Right ventricle myocardium inferior (tissue), 1 donor: ENCODE measurements around the gene ERG28. TPM values are rescaled to one million over a fixed set of nuclear protein-coding genes. Genes with fewer than 3 reads are reported as not detected.
A peak's percentile ranks its signal among the peaks of the same experiment; 100 is the strongest.
"Not testable (repeated sequence)": the region's sequence is repeated elsewhere in the genome, so short reads cannot be mapped to it uniquely, and the experiment has no call there.

Experiments
- ATAC-seq: fragments of 200-7000 bp; cut with Tn5 transposase; one replicate; pipeline ENCODE4 v1.9.1; 2020; ENCODE audit warnings: mild to moderate bottlenecking, moderate library complexity
- DNase-seq: peaks from one replicate; pipeline ENCODE4 v3.0.0; 2021; ENCODE audit errors: missing footprints
- intact Hi-C: fragments of 100-400 bp; cut with DNase I; formaldehyde crosslinking; loops from one replicate; pipeline ENCODE4 v1.11.0; 2022
- long read RNA-seq: library from polyadenylated mRNA; unstranded; transcript quantifications from one replicate; pipeline ENCODE4 v2.0.0, GENCODE V29; 2021
- total RNA-seq: library from RNA; stranded (reverse); fragmentation: NEBNext Ultra II Directional; extraction: Animal tissue kit (Norgen Biotek cat#: 25700); gene quantifications from one replicate; pipeline ENCODE4 v1.2.1, GENCODE V29; 2021
- donor health status: DM: no; HTN: yes; CAD: no; lungs with severe emphysema.

Gene ERG28, protein sequence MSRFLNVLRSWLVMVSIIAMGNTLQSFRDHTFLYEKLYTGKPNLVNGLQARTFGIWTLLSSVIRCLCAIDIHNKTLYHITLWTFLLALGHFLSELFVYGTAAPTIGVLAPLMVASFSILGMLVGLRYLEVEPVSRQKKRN
- 6.5 TPM for total RNA-seq
- long read RNA-seq, transcript ERG28-201 (5 exons, 2,633 nt): major isoform, 6 of 6 reads
- long read RNA-seq, partial matches to known transcripts: 0 of 6 reads
- long read RNA-seq, other reads (novel, unspliced or antisense): 0 of 6 reads

DNA sequence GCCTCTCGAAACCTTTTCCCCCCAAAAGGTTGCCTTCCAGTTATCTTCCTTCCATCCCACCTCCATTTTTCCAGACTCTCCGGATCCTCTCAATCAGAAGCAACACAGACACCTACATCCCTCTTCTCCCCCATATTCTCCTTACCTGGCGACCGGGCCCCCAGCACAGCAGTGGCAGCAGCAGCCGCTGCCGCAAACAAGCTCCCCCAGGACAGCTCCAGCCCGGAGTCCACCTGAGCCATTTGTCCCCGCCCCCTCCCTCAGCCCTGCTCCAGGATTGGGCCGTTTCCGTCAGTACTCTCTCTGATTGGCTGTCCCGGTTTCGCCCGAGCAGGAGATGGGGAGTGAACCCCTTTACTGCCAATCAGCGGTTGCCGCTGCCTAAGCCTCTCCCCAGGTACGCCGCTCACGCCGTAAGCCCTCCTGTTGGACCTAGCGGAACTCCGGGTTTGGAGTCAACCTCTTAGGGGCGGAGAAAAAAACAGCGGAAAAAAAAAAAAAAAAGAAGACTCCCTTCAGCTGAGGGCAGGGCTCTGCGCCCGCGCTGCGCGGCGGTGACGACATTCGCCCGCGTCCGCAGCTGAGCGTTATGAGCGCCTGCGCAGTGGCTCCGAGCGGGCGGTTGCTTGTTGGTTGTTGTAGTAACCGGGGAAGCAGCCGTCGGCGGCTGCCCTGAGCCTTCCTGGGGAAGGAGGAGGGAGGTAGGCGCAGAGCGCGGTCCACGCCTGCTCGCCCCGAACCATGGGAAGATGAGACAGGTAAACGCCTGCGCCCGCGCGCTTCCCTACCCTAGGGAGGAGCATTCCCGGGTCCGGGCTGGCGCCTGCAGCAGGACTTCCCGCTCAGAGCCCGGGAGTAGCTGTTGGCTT lies at the start of gene ERG28, which contains the start of gene TTLL5:
ERG28 (minus strand) TSS at position 247 of the 869 bp plus-strand sequence. CDS start 3,374 bp downstream, outside the sequence.
TTLL5 (plus strand) TSS at position 617 of the 869 bp plus-strand sequence. CDS start 1,904 bp downstream, outside the sequence.
- ATAC-seq (peak; percentile 97), DNase-seq (peak; percentile 99)
- intact Hi-C loops: no loop called here

DNA sequence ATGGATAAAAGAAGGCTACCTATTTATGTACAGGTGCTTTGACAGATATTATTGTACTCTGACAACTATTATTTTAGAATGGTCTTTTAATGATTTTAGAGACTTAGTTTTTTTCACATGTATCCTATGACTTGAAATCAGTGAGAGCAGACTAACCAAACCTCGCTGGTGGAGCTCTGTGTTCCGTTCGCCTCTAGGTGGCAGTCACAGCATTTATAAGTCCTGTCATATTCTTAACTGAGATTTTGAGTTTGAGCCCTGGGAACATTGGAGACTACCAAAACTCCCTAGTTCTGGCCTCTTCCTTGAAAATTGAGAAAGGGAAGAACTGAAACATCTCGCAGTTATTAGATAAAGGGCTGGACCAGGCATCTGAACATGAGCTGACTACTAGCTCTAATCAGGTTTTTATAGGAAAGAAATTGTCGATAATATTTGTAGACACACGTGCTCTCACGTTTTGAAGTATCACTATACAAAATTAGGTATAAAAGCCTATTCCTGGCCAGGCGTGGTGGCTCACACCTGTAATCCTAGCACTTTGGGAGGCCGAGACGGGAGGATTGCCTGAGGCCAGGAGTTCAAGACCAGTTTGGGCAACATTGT lies 48.6 kb upstream of the ERG28 start:
- intact Hi-C loops: loop anchor here (1.0 kb wide), 1 partner anchor 197 kb away; no protein-coding TSS in a partner anchor
- peak; percentile 69 for DNase-seq
- peak; percentile 73 for ATAC-seq

GRCh38 chr14:75705014-75705413 lies 44.3 kb upstream of the ERG28 start:
- ATAC-seq (no peak), DNase-seq (no peak)
- intact Hi-C loops: no loop called here

GRCh38 chr14:75703467-75703866 lies 42.8 kb upstream of the ERG28 start:
- intact Hi-C loops: no loop called here
- no peak for DNase-seq
- ATAC-seq: no peak

DNA sequence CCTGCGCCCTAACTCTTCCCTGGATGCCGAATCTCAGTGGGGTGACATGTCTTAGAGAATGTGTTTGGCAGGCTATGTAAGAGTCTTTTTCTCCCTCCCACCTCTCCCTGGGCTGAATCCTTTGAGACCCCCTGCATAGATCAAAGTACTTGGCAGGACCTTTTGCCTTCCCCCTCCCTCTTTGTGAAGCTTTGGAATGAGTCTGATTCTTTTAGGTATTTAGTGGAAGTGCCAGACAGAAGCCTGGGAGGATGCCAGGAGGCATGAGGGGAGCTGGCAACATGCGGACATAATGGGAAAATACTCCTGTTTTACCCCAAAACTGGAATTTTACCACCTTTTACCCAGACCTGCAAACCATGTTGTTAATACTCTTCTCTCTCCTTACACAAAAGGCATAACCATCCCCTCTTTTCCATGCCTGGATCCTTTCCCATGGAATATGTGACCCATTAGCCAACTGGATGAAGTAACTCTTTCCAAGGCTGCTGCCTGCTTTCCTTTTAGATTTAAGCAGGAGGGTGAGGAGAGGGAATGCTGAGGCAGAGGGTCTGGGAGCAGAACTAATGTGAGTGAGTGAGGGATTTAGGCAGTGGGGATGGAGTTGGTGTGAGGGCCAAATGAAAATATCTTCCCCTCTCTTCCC lies 42.1 kb upstream of the ERG28 start:
- ATAC-seq: peak; percentile 59
- DNase-seq: no peak
- intact Hi-C loops: no loop called here

DNA sequence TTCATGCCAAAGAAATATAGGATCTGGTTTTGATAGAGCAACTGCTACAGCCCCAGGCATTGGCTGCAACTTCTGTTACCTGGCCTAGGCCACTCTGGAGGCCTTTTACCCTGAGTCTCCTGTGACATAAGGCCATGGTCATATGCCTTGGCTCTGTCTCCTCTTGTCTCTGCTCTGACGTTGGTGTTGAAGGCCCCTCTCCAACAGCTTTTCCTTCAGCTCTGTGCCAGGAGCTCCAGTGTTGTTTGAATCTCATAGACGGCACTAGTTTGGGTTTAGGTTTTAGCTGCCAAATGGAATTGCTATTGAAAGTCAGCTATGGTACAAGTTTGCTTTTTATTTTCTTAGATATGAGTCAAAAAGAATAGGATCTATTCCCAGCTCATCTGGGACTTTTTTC lies 41.4 kb upstream of the ERG28 start:
- ATAC-seq (peak; percentile 76), DNase-seq (no peak)
- intact Hi-C loops: no loop called here

DNA sequence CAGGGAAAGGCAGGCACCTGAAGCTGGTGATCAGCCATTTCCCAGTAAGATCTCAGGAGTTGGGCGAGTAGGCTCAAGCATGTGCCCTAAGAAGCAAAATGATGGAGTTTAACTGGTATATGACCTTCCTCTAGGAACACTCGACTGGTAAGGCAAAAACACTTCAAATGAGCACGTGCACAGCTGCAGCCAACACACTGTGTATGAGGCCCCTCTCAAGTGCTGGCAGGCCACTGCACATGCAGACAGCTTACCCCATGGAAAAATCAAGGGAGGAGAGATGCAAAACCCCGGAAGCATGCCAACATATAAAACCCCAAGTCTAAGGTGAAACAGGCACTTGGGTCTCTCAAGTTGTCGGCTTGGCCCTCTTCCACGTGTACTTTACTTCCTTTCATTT lies 39.6 kb upstream of the ERG28 start:
- ATAC-seq (no peak), DNase-seq (no peak)
- intact Hi-C loops: no loop called here

GRCh38 chr14:75699331-75699730 lies 38.7 kb upstream of the ERG28 start:
- intact Hi-C loops: no loop called here
- no peak for ATAC-seq
- DNase-seq: no peak

GRCh38 chr14:75697918-75698317 lies 37.2 kb upstream of the ERG28 start:
- DNase-seq (no peak), ATAC-seq (no peak)
- intact Hi-C loops: no loop called here

DNA sequence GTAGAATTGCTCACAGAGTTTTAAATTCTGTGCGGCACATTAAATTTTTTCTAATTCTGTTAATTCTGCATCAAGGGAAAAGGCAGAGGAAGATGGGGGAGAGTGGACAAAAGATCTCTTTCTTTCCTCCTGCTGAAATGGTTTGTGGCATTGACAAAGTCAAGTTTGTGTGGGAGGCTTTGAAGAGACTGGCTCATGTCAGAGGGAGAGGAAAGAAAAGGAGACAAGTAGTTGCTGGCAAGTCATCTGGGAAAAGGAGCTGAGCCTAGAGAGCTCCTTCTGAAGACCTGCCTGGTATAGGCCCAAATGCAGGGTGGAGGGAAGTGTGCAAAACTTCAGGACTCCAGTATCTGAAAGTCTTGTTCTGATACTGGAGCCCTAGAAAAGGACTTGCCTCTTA lies 36.7 kb upstream of the ERG28 start:
- intact Hi-C loops: no loop called here
- no peak for DNase-seq
- no peak for ATAC-seq

- DNase-seq, ATAC-seq, intact Hi-C loops: not testable (repeated sequence)
These were observed 34.3 kb upstream of the ERG28 start for GRCh38 chr14:75695025-75695424.

- ATAC-seq (no peak), DNase-seq (no peak)
- intact Hi-C loops: no loop called here
These were observed 29.3 kb upstream of the ERG28 start for GRCh38 chr14:75690010-75690409.

GRCh38 chr14:75689012-75689411 lies 28.3 kb upstream of the ERG28 start:
- peak; percentile 73 for ATAC-seq
- no peak for DNase-seq

GRCh38 chr14:75685910-75686309 lies 25.2 kb upstream of the ERG28 start:
- DNase-seq: no peak

More at GRCh38 chr14:75689012-75689411, 28.3 kb upstream of the ERG28 start:
- intact Hi-C loops: no loop called here

GRCh38 chr14:75675265-75675960 lies 14.7 kb upstream of the ERG28 start:
- intact Hi-C loops: no loop called here
- DNase-seq (no peak), ATAC-seq (no peak)

More at GRCh38 chr14:75685910-75686309, 25.2 kb upstream of the ERG28 start:
- no peak for ATAC-seq
- intact Hi-C loops: no loop called here

DNA sequence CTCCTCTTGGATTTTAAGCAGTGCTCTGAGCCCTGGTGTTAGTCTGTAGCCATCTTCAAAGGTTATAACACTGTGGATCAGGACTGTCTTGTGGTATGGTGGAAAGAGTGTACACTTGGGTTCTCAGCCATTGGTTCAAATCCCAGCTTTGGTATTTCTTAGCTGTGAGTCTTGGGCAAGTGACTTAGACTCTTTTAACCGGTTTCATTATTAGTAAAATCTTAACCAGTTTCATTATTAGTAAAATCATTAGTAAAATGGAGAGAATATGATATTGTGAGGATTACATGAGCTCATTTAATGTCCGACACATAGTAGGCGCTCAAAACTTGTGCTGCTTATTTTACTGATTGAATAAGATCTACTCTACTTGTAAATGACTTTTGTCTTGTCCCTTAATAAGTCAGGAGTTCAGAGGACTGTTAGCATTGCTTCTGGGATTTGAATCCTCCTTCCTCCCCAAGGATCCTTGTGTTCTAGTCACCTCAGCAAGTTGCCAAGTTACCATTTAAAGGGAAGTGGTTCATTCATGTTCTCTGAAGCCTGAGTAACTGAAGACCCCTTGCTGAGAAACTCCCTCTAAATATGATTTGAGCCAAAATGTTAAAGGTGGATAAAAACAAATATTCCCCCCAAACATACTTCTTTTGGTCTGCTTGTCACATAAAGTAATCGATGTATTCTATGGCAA lies 12.8 kb upstream of the ERG28 start:
- intact Hi-C loops: no loop called here
- no peak for ATAC-seq
- DNase-seq: no peak

DNA sequence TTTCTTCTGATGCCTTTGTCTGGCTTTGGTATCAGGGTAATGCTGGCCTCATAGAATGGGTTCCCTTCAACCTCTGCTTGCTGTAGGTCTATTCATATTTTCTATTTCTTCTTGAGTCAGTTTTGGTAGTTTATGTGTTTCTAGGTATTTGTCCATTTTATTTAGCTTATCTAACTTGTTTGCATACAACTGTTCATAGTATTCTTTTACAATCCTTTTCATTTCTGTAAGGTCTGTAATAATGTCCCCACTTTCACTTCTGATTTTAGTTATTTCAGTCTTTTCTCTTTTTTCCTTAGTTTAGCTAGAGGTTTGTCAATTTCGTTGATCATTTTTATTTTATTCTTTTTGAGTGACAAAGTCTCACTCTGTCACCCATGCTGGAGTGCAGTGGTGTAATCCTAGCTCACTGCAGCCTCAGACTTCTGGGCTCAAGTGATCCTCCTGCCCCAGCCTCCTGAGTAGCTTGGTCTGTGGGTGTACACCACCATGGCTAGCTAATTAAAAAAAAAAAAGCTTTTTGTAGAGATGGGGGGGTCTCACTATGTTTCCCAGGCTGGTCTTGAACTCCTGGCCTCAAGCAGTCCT lies 12.0 kb upstream of the ERG28 start:
- intact Hi-C loops: no loop called here
- DNase-seq: no peak
- no peak for ATAC-seq
